GM19035 (cell line): ENCODE results near the gene PCSK2.

Source experiments
- ATAC-seq: cut with Tn5 transposase; IDR thresholded peaks from one replicate; pipeline ENCODE4 v1.9.1; 2021; ENCODE audit not compliant: unreplicated experiment

PCSK2 gene

GRCh38 chr20:17236766-17237165 lies 9.9 kb downstream of the PCSK2 start:
- no peak for ATAC-seq

- no peak for ATAC-seq
These were observed 21.4 kb downstream of the PCSK2 start for GRCh38 chr20:17248224-17248623.

- ATAC-seq, result no peak
These were observed 35.9 kb downstream of the PCSK2 start for GRCh38 chr20:17262786-17263185.

GRCh38 chr20:17273717-17274116 lies 46.9 kb downstream of the PCSK2 start:
- ATAC-seq, result no peak

GRCh38 chr20:17276101-17276500 lies 49.3 kb downstream of the PCSK2 start:
- no peak for ATAC-seq

- ATAC-seq, result no peak
These were observed 54.6 kb downstream of the PCSK2 start for GRCh38 chr20:17281478-17281877.

GRCh38 chr20:17282501-17282900 lies 55.7 kb downstream of the PCSK2 start:
- no peak for ATAC-seq

- ATAC-seq, result no peak
These were observed 60.7 kb downstream of the PCSK2 start for GRCh38 chr20:17287503-17287902.

GRCh38 chr20:17287998-17288397 lies 61.2 kb downstream of the PCSK2 start:
- no peak for ATAC-seq

GRCh38 chr20:17295151-17295726 lies 68.4 kb downstream of the PCSK2 start:
- no peak for ATAC-seq

- ATAC-seq, result no peak
These were observed 69.2 kb downstream of the PCSK2 start for GRCh38 chr20:17295991-17296390.

- ATAC-seq, result no peak
These were observed 71.3 kb downstream of the PCSK2 start for GRCh38 chr20:17298171-17298570.

GRCh38 chr20:17298751-17299150 lies 71.9 kb downstream of the PCSK2 start:
- no peak for ATAC-seq

- no peak for ATAC-seq
These were observed 73.3 kb downstream of the PCSK2 start for GRCh38 chr20:17300113-17300512.

- ATAC-seq, result no peak
These were observed 77.9 kb downstream of the PCSK2 start for GRCh38 chr20:17304774-17305173.

GRCh38 chr20:17306427-17306826 lies 79.6 kb downstream of the PCSK2 start:
- no peak for ATAC-seq

- no peak for ATAC-seq
These were observed 87.4 kb downstream of the PCSK2 start for GRCh38 chr20:17314264-17314663.

GRCh38 chr20:17315407-17316231 lies 88.8 kb downstream of the PCSK2 start:
- ATAC-seq, result no peak

GRCh38 chr20:17316316-17317038 lies 89.6 kb downstream of the PCSK2 start:
- ATAC-seq, result no peak

- no peak for ATAC-seq
These were observed 90.5 kb downstream of the PCSK2 start for GRCh38 chr20:17317341-17317740.

GRCh38 chr20:17320456-17320855 lies 93.6 kb downstream of the PCSK2 start:
- no peak for ATAC-seq

GRCh38 chr20:17326096-17326495 lies 99.3 kb downstream of the PCSK2 start:
- no peak for ATAC-seq
